ENCODE data around the gene ANO2. TPM values are rescaled to one million over a fixed set of nuclear protein-coding genes. Genes with fewer than 3 reads are reported as not detected.

The ANO2 gene
- polyA plus RNA-seq, 1 donor from 2014 or later = 1.8 TPM

DNA sequence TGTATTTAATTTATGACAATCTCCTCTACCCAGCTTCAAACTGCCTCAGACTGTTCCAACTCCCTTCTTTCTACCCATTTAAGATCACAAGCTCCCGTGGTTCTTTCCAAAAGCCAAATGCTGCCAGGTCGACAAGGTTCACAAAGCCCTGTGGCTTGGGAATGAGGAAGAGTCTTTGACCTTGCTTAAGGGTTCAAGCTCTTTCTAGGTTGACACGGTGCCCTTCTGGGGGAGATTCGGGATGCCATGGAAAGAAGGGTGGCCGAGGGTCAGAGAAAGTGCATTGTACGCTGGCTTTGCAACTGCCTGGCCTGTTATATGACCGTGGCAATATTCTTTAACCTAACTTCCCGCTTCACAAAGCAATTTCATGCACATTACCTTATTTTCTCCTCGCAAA is 239.3 kb downstream of the ANO2 start:
- Histone ChIP-seq H3K27me3 (ENCODE audit: insufficient read depth, low read depth, low read length) (no peaks in the 10 kb centered on the region), H4K20me1 (ENCODE audit: insufficient read depth) (no peaks in the 10 kb centered on the region), H3K4me2 (ENCODE audit: low read length) (no peak overlapping the region), H2AFZ (ENCODE audit: low read depth, low read length) (no peak overlapping the region), H3K9ac (ENCODE audit: low read length) (no peak overlapping the region), H3K9me2 (ENCODE audit: insufficient read depth, low read length) (no peaks in the 10 kb centered on the region), H3F3A (ENCODE audit: insufficient read depth, low read length, poor library complexity, severe bottlenecking) (no peaks in the 10 kb centered on the region), H3K36me3 (ENCODE audit: insufficient read depth, low read length) (no peaks in the 10 kb centered on the region), H3K4me3 (ENCODE audit: low read length) (no peak overlapping the region), H3K79me2 (replicated peaks; ENCODE audit: insufficient read depth, low read length) (no peaks in the 10 kb centered on the region), H3K27ac (ENCODE audit: low read length) (no peak overlapping the region), H3K9me3 (ENCODE audit: low read length) (no peaks in the 10 kb centered on the region)
- TF ChIP-seq EZH2 (IDR thresholded peaks at IDR 0.05; ENCODE audit: borderline replicate concordance, insufficient read depth, low read length, poor library complexity, severe bottlenecking) = no peak
- no peak for TF ChIP-seq EP300 (conservative IDR thresholded peaks at IDR 0.05; ENCODE audit: poor library complexity, severe bottlenecking)
- TF ChIP-seq, protein P1, sequence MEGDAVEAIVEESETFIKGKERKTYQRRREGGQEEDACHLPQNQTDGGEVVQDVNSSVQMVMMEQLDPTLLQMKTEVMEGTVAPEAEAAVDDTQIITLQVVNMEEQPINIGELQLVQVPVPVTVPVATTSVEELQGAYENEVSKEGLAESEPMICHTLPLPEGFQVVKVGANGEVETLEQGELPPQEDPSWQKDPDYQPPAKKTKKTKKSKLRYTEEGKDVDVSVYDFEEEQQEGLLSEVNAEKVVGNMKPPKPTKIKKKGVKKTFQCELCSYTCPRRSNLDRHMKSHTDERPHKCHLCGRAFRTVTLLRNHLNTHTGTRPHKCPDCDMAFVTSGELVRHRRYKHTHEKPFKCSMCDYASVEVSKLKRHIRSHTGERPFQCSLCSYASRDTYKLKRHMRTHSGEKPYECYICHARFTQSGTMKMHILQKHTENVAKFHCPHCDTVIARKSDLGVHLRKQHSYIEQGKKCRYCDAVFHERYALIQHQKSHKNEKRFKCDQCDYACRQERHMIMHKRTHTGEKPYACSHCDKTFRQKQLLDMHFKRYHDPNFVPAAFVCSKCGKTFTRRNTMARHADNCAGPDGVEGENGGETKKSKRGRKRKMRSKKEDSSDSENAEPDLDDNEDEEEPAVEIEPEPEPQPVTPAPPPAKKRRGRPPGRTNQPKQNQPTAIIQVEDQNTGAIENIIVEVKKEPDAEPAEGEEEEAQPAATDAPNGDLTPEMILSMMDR (IDR thresholded peaks at IDR 0.05; ENCODE audit: poor library complexity, severe bottlenecking) = no peak
- TF ChIP-seq MXI1 (conservative IDR thresholded peaks at IDR 0.05; ENCODE audit: poor library complexity, severe bottlenecking) = no peak
- TF ChIP-seq SMC3 (conservative IDR thresholded peaks at IDR 0.05; ENCODE audit: poor library complexity) = no peak
- TF ChIP-seq POLR2AphosphoS5 (IDR thresholded peaks at IDR 0.05) = no peak
- TF ChIP-seq, protein P2, sequence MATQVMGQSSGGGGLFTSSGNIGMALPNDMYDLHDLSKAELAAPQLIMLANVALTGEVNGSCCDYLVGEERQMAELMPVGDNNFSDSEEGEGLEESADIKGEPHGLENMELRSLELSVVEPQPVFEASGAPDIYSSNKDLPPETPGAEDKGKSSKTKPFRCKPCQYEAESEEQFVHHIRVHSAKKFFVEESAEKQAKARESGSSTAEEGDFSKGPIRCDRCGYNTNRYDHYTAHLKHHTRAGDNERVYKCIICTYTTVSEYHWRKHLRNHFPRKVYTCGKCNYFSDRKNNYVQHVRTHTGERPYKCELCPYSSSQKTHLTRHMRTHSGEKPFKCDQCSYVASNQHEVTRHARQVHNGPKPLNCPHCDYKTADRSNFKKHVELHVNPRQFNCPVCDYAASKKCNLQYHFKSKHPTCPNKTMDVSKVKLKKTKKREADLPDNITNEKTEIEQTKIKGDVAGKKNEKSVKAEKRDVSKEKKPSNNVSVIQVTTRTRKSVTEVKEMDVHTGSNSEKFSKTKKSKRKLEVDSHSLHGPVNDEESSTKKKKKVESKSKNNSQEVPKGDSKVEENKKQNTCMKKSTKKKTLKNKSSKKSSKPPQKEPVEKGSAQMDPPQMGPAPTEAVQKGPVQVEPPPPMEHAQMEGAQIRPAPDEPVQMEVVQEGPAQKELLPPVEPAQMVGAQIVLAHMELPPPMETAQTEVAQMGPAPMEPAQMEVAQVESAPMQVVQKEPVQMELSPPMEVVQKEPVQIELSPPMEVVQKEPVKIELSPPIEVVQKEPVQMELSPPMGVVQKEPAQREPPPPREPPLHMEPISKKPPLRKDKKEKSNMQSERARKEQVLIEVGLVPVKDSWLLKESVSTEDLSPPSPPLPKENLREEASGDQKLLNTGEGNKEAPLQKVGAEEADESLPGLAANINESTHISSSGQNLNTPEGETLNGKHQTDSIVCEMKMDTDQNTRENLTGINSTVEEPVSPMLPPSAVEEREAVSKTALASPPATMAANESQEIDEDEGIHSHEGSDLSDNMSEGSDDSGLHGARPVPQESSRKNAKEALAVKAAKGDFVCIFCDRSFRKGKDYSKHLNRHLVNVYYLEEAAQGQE (IDR thresholded peaks at IDR 0.05; ENCODE audit: borderline replicate concordance) = no peak
- TF ChIP-seq TAF1 (IDR thresholded peaks at IDR 0.05; ENCODE audit: low read depth) = no peak
- TF ChIP-seq RAD21 (conservative IDR thresholded peaks at IDR 0.05) = no peak

- Histone ChIP-seq H3K9me3 (ENCODE audit: low read length) (no peaks in the 10 kb centered on the region), H4K20me1 (ENCODE audit: insufficient read depth) (no peaks in the 10 kb centered on the region), H3K9me2 (ENCODE audit: insufficient read depth, low read length) (no peaks in the 10 kb centered on the region), H3K9ac (ENCODE audit: low read length) (no peak overlapping the region), H3K36me3 (ENCODE audit: insufficient read depth, low read length) (no peaks in the 10 kb centered on the region), H2AFZ (ENCODE audit: low read depth, low read length) (no peak overlapping the region), H3K27me3 (ENCODE audit: insufficient read depth, low read depth, low read length) (no peaks in the 10 kb centered on the region), H3K27ac (ENCODE audit: low read length) (no peak overlapping the region), H3K4me2 (ENCODE audit: low read length) (no peak overlapping the region), H3K4me3 (ENCODE audit: low read length) (no peak overlapping the region), H3K79me2 (replicated peaks; ENCODE audit: insufficient read depth, low read length) (no peaks in the 10 kb centered on the region), H3F3A (ENCODE audit: insufficient read depth, low read length, poor library complexity, severe bottlenecking) (no peaks in the 10 kb centered on the region)
- TF ChIP-seq SMC3 (conservative IDR thresholded peaks at IDR 0.05; ENCODE audit: poor library complexity) (no peak), MXI1 (conservative IDR thresholded peaks at IDR 0.05; ENCODE audit: poor library complexity, severe bottlenecking) (no peak), EP300 (conservative IDR thresholded peaks at IDR 0.05; ENCODE audit: poor library complexity, severe bottlenecking) (no peak), TAF1 (IDR thresholded peaks at IDR 0.05; ENCODE audit: low read depth) (no peak), POLR2AphosphoS5 (IDR thresholded peaks at IDR 0.05) (no peak), EZH2 (IDR thresholded peaks at IDR 0.05; ENCODE audit: borderline replicate concordance, insufficient read depth, low read length, poor library complexity, severe bottlenecking) (no peak), RAD21 (conservative IDR thresholded peaks at IDR 0.05) (no peak)
- TF ChIP-seq, protein P2 (IDR thresholded peaks at IDR 0.05; ENCODE audit: borderline replicate concordance) = no peak
- TF ChIP-seq, protein P1 (IDR thresholded peaks at IDR 0.05; ENCODE audit: poor library complexity, severe bottlenecking) = no peak
These were observed 250.2 kb downstream of the ANO2 start for GRCh38 chr12:5694759-5695409.

All from neural cell (in vitro differentiated cells).